ENCODE results near the gene CUL4A.

DNA sequence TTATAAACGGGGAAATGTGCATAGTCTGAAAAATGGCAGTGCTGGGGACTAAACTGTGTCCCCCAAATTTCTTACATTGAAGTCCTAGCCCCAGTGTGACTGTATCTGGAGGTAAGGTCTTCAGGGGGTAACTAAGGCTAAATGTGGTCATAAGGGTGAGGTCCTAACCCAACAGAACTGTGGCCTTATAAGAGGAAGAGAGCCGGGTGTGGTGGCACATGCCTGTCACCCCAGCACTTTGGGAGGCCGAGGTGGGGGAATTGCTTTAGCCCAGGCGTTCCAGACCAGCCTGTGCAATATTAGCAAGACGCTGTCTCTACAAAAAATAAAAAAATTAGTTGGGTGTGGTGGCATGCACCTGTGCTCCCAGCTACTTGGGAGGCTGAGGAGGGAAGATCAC is 33.1 kb upstream of the CUL4A start:
- TF ChIP-seq, protein P1, sequence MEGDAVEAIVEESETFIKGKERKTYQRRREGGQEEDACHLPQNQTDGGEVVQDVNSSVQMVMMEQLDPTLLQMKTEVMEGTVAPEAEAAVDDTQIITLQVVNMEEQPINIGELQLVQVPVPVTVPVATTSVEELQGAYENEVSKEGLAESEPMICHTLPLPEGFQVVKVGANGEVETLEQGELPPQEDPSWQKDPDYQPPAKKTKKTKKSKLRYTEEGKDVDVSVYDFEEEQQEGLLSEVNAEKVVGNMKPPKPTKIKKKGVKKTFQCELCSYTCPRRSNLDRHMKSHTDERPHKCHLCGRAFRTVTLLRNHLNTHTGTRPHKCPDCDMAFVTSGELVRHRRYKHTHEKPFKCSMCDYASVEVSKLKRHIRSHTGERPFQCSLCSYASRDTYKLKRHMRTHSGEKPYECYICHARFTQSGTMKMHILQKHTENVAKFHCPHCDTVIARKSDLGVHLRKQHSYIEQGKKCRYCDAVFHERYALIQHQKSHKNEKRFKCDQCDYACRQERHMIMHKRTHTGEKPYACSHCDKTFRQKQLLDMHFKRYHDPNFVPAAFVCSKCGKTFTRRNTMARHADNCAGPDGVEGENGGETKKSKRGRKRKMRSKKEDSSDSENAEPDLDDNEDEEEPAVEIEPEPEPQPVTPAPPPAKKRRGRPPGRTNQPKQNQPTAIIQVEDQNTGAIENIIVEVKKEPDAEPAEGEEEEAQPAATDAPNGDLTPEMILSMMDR (IDR thresholded peaks at IDR 0.05; ENCODE audit: poor library complexity) = no peak
- TF ChIP-seq EZH2phosphoT487 (IDR thresholded peaks at IDR 0.05; ENCODE audit: low read depth, severe bottlenecking, unreplicated experiment) (no peak), EZH2 (IDR thresholded peaks at IDR 0.05; ENCODE audit: borderline replicate concordance) (no peak)
